Endothelial cell of umbilical vein (primary cell): ENCODE data around the gene EFNA2.

Source experiments
- CTCF ChIP-seq, 2 donors: IDR thresholded peaks; 1 replicate in 1 of 2; 2 replicates in 1 of 2; pipeline ENCODE4 v1.5.1; 2011; ENCODE audit warnings: low read length in 2 of 2, mild to moderate bottlenecking in 2 of 2, moderate library complexity in 2 of 2, control low read depth in 1 of 2, inconsistent platforms in 1 of 2, low read depth in 1 of 2; ENCODE audit not compliant: insufficient read depth in 1 of 2; ENCODE audit errors: extremely low read depth in 1 of 2
- EZH2 ChIP-seq: IDR thresholded peaks from 2 replicates; pipeline ENCODE4 v1.6.1; 2012; ENCODE audit warnings: borderline replicate concordance, low read depth, mild to moderate bottlenecking, moderate library complexity, low read length, inconsistent platforms; ENCODE audit not compliant: severe bottlenecking
- JUN ChIP-seq: IDR thresholded peaks from 2 replicates; pipeline ENCODE4 v1.6.1; 2011; ENCODE audit warnings: borderline replicate concordance, low read depth; ENCODE audit not compliant: insufficient read length, insufficient read depth
- MAX ChIP-seq: IDR thresholded peaks from 2 replicates; pipeline ENCODE4 v1.6.1; 2011; ENCODE audit not compliant: insufficient read depth, insufficient read length
- MYC ChIP-seq: IDR thresholded peaks from one replicate; pipeline ENCODE4 v1.6.1; 2011; ENCODE audit warnings: mild to moderate bottlenecking, low read depth, low read length
- POLR2A ChIP-seq: IDR thresholded peaks from 2 replicates; pipeline ENCODE4 v1.6.1; 2012; ENCODE audit warnings: low read depth, mild to moderate bottlenecking, control low read depth, low read length
- POLR2AphosphoS5 ChIP-seq: IDR thresholded peaks from 2 replicates; pipeline ENCODE4 v1.6.1; 2012; ENCODE audit warnings: low read depth, mild to moderate bottlenecking, control low read depth, low read length, moderate library complexity; ENCODE audit not compliant: insufficient read depth

- TF ChIP-seq EZH2 (no peak), POLR2AphosphoS5 (no peak), CTCF (IDR thresholded peaks at IDR 0.05; ENCODE audit: extremely low read depth in 1 of 2, insufficient read depth in 1 of 2, low read depth in 1 of 2, low read length in 2 of 2) (no peak), POLR2A (no peak), MYC (no peak), MAX (no peak), JUN (no peak)
Observed at GRCh38 chr19:1278074-1278473, 7.6 kb upstream of the EFNA2 start.
